ENCODE measurements around the gene TMEM181. TPM values are rescaled to one million over a fixed set of nuclear protein-coding genes. Genes with fewer than 3 reads are reported as not detected.

TMEM181 gene
- total RNA-seq, 2 donors from 2014 or later: 21.2 to 21.8 TPM

DNA sequence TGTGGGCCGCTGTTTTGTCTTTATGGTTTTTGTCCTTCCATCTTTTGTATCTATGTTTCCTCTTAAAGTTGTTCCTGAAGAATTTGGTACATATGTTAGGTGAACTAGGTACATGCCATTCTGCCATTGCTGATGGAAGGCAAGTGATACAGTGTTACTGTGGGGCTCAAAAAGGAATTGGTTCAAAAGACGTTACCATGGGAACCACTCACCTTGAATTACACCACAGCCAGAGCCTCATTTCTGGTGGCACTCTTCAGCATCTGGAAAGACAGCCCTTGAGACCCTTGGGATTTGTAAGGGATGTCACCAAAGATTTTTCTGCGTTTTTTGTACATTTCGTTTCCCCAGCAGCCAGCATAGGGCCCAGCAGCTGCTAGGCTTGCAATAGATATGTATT is 31.9 kb downstream of the TMEM181 start:
- Histone ChIP-seq H3K27ac (ENCODE audit: low read depth, low read length) (peak overlapping the region; percentile 68), H3K36me3 (ENCODE audit: control insufficient read depth, insufficient read depth, low read length) (peaks cover 85% of the 10 kb centered on the region), H3K9me3 (ENCODE audit: control insufficient read depth, low read length) (no peaks in the 10 kb centered on the region), H3K9ac (ENCODE audit: extremely low read depth, low read length, poor library complexity, severe bottlenecking) (no peak overlapping the region), H3K4me1 (ENCODE audit: control insufficient read depth, insufficient read depth, low read length) (no peaks in the 10 kb centered on the region), H3K4me3 (ENCODE audit: low read length) (no peak overlapping the region), H3K27me3 (ENCODE audit: control insufficient read depth, insufficient read depth, low read length, poor library complexity, severe bottlenecking) (no peaks in the 10 kb centered on the region)
- TF ChIP-seq, protein P1, sequence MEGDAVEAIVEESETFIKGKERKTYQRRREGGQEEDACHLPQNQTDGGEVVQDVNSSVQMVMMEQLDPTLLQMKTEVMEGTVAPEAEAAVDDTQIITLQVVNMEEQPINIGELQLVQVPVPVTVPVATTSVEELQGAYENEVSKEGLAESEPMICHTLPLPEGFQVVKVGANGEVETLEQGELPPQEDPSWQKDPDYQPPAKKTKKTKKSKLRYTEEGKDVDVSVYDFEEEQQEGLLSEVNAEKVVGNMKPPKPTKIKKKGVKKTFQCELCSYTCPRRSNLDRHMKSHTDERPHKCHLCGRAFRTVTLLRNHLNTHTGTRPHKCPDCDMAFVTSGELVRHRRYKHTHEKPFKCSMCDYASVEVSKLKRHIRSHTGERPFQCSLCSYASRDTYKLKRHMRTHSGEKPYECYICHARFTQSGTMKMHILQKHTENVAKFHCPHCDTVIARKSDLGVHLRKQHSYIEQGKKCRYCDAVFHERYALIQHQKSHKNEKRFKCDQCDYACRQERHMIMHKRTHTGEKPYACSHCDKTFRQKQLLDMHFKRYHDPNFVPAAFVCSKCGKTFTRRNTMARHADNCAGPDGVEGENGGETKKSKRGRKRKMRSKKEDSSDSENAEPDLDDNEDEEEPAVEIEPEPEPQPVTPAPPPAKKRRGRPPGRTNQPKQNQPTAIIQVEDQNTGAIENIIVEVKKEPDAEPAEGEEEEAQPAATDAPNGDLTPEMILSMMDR (conservative IDR thresholded peaks at IDR 0.05): no peak
- H3K4me1 Mint-ChIP-seq: no peaks in the 10 kb centered on the region
- H3K27me3 Mint-ChIP-seq (ENCODE audit: insufficient read depth): no peaks in the 10 kb centered on the region
- H3K36me3 Mint-ChIP-seq (ENCODE audit: low read depth): peaks cover 81% of the 10 kb centered on the region
- H3K4me3 Mint-ChIP-seq: no peak overlapping the region
- 91 to 100% methylated on average over 1 to 4 of the region's 4 CpGs for WGBS, 2 experiments (ENCODE audit: insufficient coverage in 1 of 2, insufficient read length in 1 of 2)
- no peaks in the 10 kb centered on the region for H3K9me3 Mint-ChIP-seq
- H3K27ac Mint-ChIP-seq: no peak overlapping the region
- DNase-seq: no peak

DNA sequence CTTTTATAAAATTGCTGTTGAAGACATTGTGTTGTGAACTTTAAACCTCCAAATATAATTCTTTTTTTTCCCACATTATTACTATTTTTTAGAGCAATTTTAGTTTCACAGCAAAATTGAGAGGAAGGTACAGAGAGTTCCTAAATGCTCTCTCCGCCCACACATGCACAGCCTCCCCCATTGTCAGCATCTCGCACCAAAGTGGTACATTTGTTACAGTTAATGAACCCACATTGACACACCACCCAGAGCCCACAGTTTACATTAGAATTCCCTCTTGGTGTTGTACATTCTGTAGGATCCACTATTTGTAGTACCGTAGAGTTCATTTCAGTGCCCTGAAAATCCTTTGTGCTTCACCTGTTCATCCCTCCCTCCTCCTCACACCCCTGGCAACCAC is 33.8 kb downstream of the TMEM181 start:
- H3K36me3 ChIP-seq (ENCODE audit: control insufficient read depth, insufficient read depth, low read length): peaks cover 80% of the 10 kb centered on the region
- H3K27ac ChIP-seq (ENCODE audit: low read depth, low read length): no peak overlapping the region
- H3K9me3 Mint-ChIP-seq: no peaks in the 10 kb centered on the region
- no peak overlapping the region for H3K4me3 ChIP-seq (ENCODE audit: low read length)
- H3K4me1 Mint-ChIP-seq: no peaks in the 10 kb centered on the region
- peaks cover 76% of the 10 kb centered on the region for H3K36me3 Mint-ChIP-seq (ENCODE audit: low read depth)
- no peak for DNase-seq
- H3K27ac Mint-ChIP-seq: no peak overlapping the region
- no peaks in the 10 kb centered on the region for H3K4me1 ChIP-seq (ENCODE audit: control insufficient read depth, insufficient read depth, low read length)
- no peak overlapping the region for H3K9ac ChIP-seq (ENCODE audit: extremely low read depth, low read length, poor library complexity, severe bottlenecking)
- 94 to 100% methylated on average over 2 to 3 of the region's 3 CpGs for WGBS, 2 experiments (ENCODE audit: insufficient coverage in 1 of 2, insufficient read length in 1 of 2)
- H3K27me3 ChIP-seq (ENCODE audit: control insufficient read depth, insufficient read depth, low read length, poor library complexity, severe bottlenecking): no peaks in the 10 kb centered on the region
- H3K4me3 Mint-ChIP-seq: no peak overlapping the region
- no peaks in the 10 kb centered on the region for H3K27me3 Mint-ChIP-seq (ENCODE audit: insufficient read depth)
- H3K9me3 ChIP-seq (ENCODE audit: control insufficient read depth, low read length): no peaks in the 10 kb centered on the region
- TF ChIP-seq, protein P1 (conservative IDR thresholded peaks at IDR 0.05): no peak

DNA sequence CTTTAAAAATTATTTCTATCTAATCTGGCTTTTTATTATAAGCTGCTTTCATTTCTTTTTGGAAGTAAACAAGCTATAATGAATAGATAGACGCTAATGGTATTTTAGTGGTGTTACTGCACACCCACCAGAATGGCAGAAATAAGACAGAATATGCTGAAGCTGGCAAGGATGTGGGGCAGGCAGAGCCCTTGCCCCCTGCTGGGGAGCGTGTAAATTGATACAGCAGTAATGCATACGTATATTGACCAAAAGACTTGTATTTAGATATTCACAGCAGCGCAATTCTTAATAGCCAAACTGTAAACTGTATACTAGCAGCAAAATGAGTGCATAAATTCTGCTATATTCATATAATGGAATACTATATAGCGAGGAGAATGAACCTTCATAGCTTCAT is 35.3 kb downstream of the TMEM181 start:
- DNase-seq: no peak
- H3K4me3 Mint-ChIP-seq: no peak overlapping the region
- H3K36me3 Mint-ChIP-seq (ENCODE audit: low read depth): peaks cover 75% of the 10 kb centered on the region
- H3K27me3 ChIP-seq (ENCODE audit: control insufficient read depth, insufficient read depth, low read length, poor library complexity, severe bottlenecking): no peaks in the 10 kb centered on the region
- no peak overlapping the region for H3K27ac Mint-ChIP-seq
- no peak overlapping the region for H3K9ac ChIP-seq (ENCODE audit: extremely low read depth, low read length, poor library complexity, severe bottlenecking)
- H3K4me1 Mint-ChIP-seq: no peaks in the 10 kb centered on the region
- H3K4me3 ChIP-seq (ENCODE audit: low read length): no peak overlapping the region
- H3K27me3 Mint-ChIP-seq (ENCODE audit: insufficient read depth): no peaks in the 10 kb centered on the region
- WGBS, 2 experiments (ENCODE audit: insufficient coverage in 1 of 2, insufficient read length in 1 of 2): 95 to 100% methylated on average over 5 of the region's 5 CpGs
- H3K27ac ChIP-seq (ENCODE audit: low read depth, low read length): no peak overlapping the region
- H3K4me1 ChIP-seq (ENCODE audit: control insufficient read depth, insufficient read depth, low read length): no peaks in the 10 kb centered on the region
- H3K9me3 ChIP-seq (ENCODE audit: control insufficient read depth, low read length): no peaks in the 10 kb centered on the region
- TF ChIP-seq, protein P1 (conservative IDR thresholded peaks at IDR 0.05): peak; percentile 42
- H3K36me3 ChIP-seq (ENCODE audit: control insufficient read depth, insufficient read depth, low read length): peaks cover 68% of the 10 kb centered on the region
- H3K9me3 Mint-ChIP-seq: no peaks in the 10 kb centered on the region

All from endodermal cell (in vitro differentiated cells).